Measurements from ENCODE around the gene PRR20G. TPM values are rescaled to one million over a fixed set of nuclear protein-coding genes. Genes with fewer than 3 reads are reported as not detected.
"Not testable (repeated sequence)": the region's sequence is repeated elsewhere in the genome, so short reads cannot be mapped to it uniquely, and the experiment has no call there.

PRR20G gene
- total RNA-seq, 5 donors from 2014 or later (not counting 1 experiment from before 2014, with no cell fraction given) = not detected

GRCh38 chr3:127293650-127294049 lies 5.8 kb upstream of the PRR20G start:
- H3K27me3 ChIP-seq (replicated peaks in 1 of 2; ENCODE audit: control insufficient read depth in 2 of 2, extremely low read depth in 1 of 2, insufficient read depth in 2 of 2, low read length in 1 of 2); H3K36me3 ChIP-seq (ENCODE audit: control insufficient read depth in 2 of 2, extremely low read depth in 1 of 2, insufficient read depth in 1 of 2, low read length in 1 of 2); ATAC-seq (replicated peaks in 1 of 4); H3K9me3 Mint-ChIP-seq; POLR2A ChIA-PET; H3K27ac ChIP-seq (ENCODE audit: low read length); H3K4me3 ChIP-seq (ENCODE audit: control insufficient read depth in 1 of 2, extremely low read depth in 1 of 2, low read length in 1 of 2); H3K4me1 Mint-ChIP-seq; H3K27ac Mint-ChIP-seq; H3K4me1 ChIP-seq (ENCODE audit: control insufficient read depth in 1 of 2, extremely low read depth in 1 of 2, insufficient read depth in 2 of 2, low read length in 2 of 2); H3K9me3 ChIP-seq; H3K27me3 Mint-ChIP-seq; DNase-seq; H3K36me3 Mint-ChIP-seq; H3K4me3 Mint-ChIP-seq: not testable (repeated sequence)
- WGBS (ENCODE audit: insufficient coverage) = 94% methylated on average over 6 of the region's 16 CpGs
- CTCF ChIA-PET = interaction anchor here in 1 of 2 donors (0.6 kb wide), 1 partner anchor 291 kb away, joined by 3 read pairs; no protein-coding TSS in a partner anchor

DNA sequence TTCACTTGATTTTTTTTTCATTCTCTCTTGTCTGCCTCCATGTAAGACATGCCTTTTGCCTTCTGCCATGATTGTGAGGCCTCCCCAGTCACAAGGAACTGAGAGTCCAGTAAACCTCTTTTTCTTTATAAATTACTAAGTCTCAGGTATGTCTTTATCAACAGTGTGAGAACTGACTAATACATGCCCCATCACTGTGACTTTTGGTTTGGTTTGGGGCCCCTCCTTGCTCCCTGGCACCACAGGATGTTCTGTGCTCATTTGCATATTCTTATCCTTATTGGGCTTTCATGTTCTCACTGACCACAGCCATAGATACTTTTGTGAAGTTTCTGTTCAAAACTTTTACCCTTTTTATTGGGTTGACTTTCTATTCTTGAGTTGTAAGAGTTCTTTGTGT lies 3.8 kb upstream of the PRR20G start:
- POLR2A ChIA-PET = no interaction called here
- H3K27ac Mint-ChIP-seq = no peak overlapping the region
- DNase-seq (no peak), ATAC-seq (replicated peaks in 1 of 4) (no peak)
- peaks cover 5 to 9% of the 10 kb centered on the region in 2 donors for H3K27me3 Mint-ChIP-seq
- H3K4me1 ChIP-seq (ENCODE audit: control insufficient read depth in 1 of 2, extremely low read depth in 1 of 2, insufficient read depth in 2 of 2, low read length in 2 of 2) = no peaks in the 10 kb centered on the region
- no peak overlapping the region for H3K4me3 ChIP-seq (ENCODE audit: control insufficient read depth in 1 of 2, extremely low read depth in 1 of 2, low read length in 1 of 2)
- CTCF ChIA-PET = no interaction called here
- no peaks in the 10 kb centered on the region for H3K9me3 ChIP-seq
- H3K36me3 Mint-ChIP-seq = no peaks in the 10 kb centered on the region
- H3K36me3 ChIP-seq (ENCODE audit: control insufficient read depth in 2 of 2, extremely low read depth in 1 of 2, insufficient read depth in 1 of 2, low read length in 1 of 2) = no peaks in the 10 kb centered on the region
- no peak overlapping the region for H3K4me3 Mint-ChIP-seq
- no peaks in the 10 kb centered on the region for H3K27me3 ChIP-seq (replicated peaks in 1 of 2; ENCODE audit: control insufficient read depth in 2 of 2, extremely low read depth in 1 of 2, insufficient read depth in 2 of 2, low read length in 1 of 2)
- no peak overlapping the region for H3K27ac ChIP-seq (ENCODE audit: low read length)
- peaks cover 5 to 8% (median 6%) of the 10 kb centered on the region in 3 donors for H3K9me3 Mint-ChIP-seq
- no peaks in the 10 kb centered on the region for H3K4me1 Mint-ChIP-seq

- H3K4me1 Mint-ChIP-seq = no peaks in the 10 kb centered on the region
- no peak overlapping the region for H3K4me3 Mint-ChIP-seq
- POLR2A ChIA-PET = no interaction called here
- no CpG with 5 or more reads among the region's 1 CpG for WGBS (ENCODE audit: insufficient coverage)
- Histone ChIP-seq H3K9me3 (no peaks in the 10 kb centered on the region), H3K4me3 (ENCODE audit: control insufficient read depth in 1 of 2, extremely low read depth in 1 of 2, low read length in 1 of 2) (no peak overlapping the region), H3K27ac (ENCODE audit: low read length) (no peak overlapping the region), H3K4me1 (ENCODE audit: control insufficient read depth in 1 of 2, extremely low read depth in 1 of 2, insufficient read depth in 2 of 2, low read length in 2 of 2) (no peaks in the 10 kb centered on the region), H3K36me3 (ENCODE audit: control insufficient read depth in 2 of 2, extremely low read depth in 1 of 2, insufficient read depth in 1 of 2, low read length in 1 of 2) (no peaks in the 10 kb centered on the region), H3K27me3 (replicated peaks in 1 of 2; ENCODE audit: control insufficient read depth in 2 of 2, extremely low read depth in 1 of 2, insufficient read depth in 2 of 2, low read length in 1 of 2) (no peaks in the 10 kb centered on the region)
- no peak for ATAC-seq (replicated peaks in 1 of 4)
- H3K27ac Mint-ChIP-seq = no peak overlapping the region
- peaks cover 5 to 9% of the 10 kb centered on the region in 2 donors for H3K27me3 Mint-ChIP-seq
- no peak for DNase-seq
- peaks cover 5 to 8% (median 6%) of the 10 kb centered on the region in 3 donors for H3K9me3 Mint-ChIP-seq
- H3K36me3 Mint-ChIP-seq = no peaks in the 10 kb centered on the region
- CTCF ChIA-PET = no interaction called here
Observed at GRCh38 chr3:127291114-127291513, 3.3 kb upstream of the PRR20G start.

- H3K27ac Mint-ChIP-seq = no peak overlapping the region
- POLR2A ChIA-PET = no interaction called here
- Histone ChIP-seq H3K4me1 (ENCODE audit: control insufficient read depth in 1 of 2, extremely low read depth in 1 of 2, insufficient read depth in 2 of 2, low read length in 2 of 2) (no peaks in the 10 kb centered on the region), H3K36me3 (ENCODE audit: control insufficient read depth in 2 of 2, extremely low read depth in 1 of 2, insufficient read depth in 1 of 2, low read length in 1 of 2) (no peaks in the 10 kb centered on the region), H3K9me3 (no peaks in the 10 kb centered on the region), H3K27me3 (replicated peaks in 1 of 2; ENCODE audit: control insufficient read depth in 2 of 2, extremely low read depth in 1 of 2, insufficient read depth in 2 of 2, low read length in 1 of 2) (no peaks in the 10 kb centered on the region), H3K4me3 (ENCODE audit: control insufficient read depth in 1 of 2, extremely low read depth in 1 of 2, low read length in 1 of 2) (no peak overlapping the region), H3K27ac (ENCODE audit: low read length) (no peak overlapping the region)
- no CpG with 5 or more reads among the region's 4 CpGs for WGBS (ENCODE audit: insufficient coverage)
- no peaks in the 10 kb centered on the region for H3K4me1 Mint-ChIP-seq
- ATAC-seq (replicated peaks in 1 of 4) (no peak), DNase-seq (no peak)
- peaks cover 5 to 8% (median 6%) of the 10 kb centered on the region in 3 donors for H3K9me3 Mint-ChIP-seq
- CTCF ChIA-PET = interaction anchor here in 1 of 2 donors (0.6 kb wide), 1 partner anchor 25 kb away, joined by 3 read pairs; no protein-coding TSS in a partner anchor
- peaks cover 5 to 9% of the 10 kb centered on the region in 2 donors for H3K27me3 Mint-ChIP-seq
- no peaks in the 10 kb centered on the region for H3K36me3 Mint-ChIP-seq
- H3K4me3 Mint-ChIP-seq = no peak overlapping the region
Observed at GRCh38 chr3:127289706-127290575, 2.1 kb upstream of the PRR20G start.

DNA sequence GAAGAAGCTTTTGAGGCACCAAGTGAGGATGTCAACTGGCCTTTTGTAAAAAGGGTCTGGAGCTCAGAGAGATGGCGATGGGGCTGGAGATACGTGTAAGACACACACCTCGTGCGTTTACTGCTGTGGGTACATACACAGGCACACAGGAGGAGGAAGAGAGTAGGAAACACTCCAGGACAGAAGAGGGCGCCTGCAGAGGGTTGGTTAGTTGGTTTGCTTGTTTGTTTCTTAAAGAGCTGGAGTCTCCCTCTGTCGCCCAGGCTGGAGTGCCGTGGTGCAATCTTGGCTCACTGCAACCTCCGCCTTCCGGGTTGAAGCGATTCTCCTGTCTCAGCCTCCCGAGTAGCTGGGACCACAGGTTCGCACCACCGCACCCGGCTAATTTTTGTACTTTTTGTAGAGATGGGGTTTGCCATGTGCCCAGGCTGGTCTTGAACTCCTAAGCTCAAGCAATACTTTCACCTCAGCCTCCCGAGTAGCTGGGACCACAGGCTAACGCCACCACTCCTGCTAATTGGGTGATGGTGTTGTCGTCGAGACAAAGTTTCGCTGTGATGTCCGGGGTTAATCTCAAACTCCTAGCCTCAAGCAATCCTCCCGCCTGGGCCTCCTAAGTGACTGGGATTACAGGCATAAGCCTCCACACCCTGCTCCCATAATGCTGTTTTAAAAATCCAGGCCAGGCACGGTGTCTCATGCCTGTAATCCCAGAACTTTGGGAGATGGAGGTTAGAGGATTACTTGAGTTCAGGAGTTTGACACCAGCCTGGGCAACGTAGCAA lies 1.3 kb upstream of the PRR20G start:
- H3K4me1 Mint-ChIP-seq = no peaks in the 10 kb centered on the region
- H3K36me3 ChIP-seq (ENCODE audit: control insufficient read depth in 2 of 2, extremely low read depth in 1 of 2, insufficient read depth in 1 of 2, low read length in 1 of 2) = no peaks in the 10 kb centered on the region
- no peaks in the 10 kb centered on the region for H3K9me3 ChIP-seq
- H3K27me3 Mint-ChIP-seq = peaks cover 0 to 5% of the 10 kb centered on the region in 2 donors
- H3K27ac Mint-ChIP-seq = no peak overlapping the region
- ChIA-PET POLR2A (no interaction called here), CTCF (interaction anchor here in 1 of 2 donors (0.6 kb wide), 1 partner anchor 24 kb away, joined by 3 read pairs; no protein-coding TSS in a partner anchor)
- ATAC-seq (replicated peaks in 1 of 4) = no peak
- DNase-seq = no peak
- no peak overlapping the region for H3K4me3 Mint-ChIP-seq
- H3K9me3 Mint-ChIP-seq = peaks cover 5 to 8% (median 6%) of the 10 kb centered on the region in 3 donors
- no peak overlapping the region for H3K27ac ChIP-seq (ENCODE audit: low read length)
- H3K27me3 ChIP-seq (replicated peaks in 1 of 2; ENCODE audit: control insufficient read depth in 2 of 2, extremely low read depth in 1 of 2, insufficient read depth in 2 of 2, low read length in 1 of 2) = peaks cover 0 to 5% of the 10 kb centered on the region in 2 experiments
- no peaks in the 10 kb centered on the region for H3K4me1 ChIP-seq (ENCODE audit: control insufficient read depth in 1 of 2, extremely low read depth in 1 of 2, insufficient read depth in 2 of 2, low read length in 2 of 2)
- no peak overlapping the region for H3K4me3 ChIP-seq (ENCODE audit: control insufficient read depth in 1 of 2, extremely low read depth in 1 of 2, low read length in 1 of 2)
- WGBS (ENCODE audit: insufficient coverage) = 93% methylated on average over 16 of the region's 23 CpGs
- no peaks in the 10 kb centered on the region for H3K36me3 Mint-ChIP-seq

DNA sequence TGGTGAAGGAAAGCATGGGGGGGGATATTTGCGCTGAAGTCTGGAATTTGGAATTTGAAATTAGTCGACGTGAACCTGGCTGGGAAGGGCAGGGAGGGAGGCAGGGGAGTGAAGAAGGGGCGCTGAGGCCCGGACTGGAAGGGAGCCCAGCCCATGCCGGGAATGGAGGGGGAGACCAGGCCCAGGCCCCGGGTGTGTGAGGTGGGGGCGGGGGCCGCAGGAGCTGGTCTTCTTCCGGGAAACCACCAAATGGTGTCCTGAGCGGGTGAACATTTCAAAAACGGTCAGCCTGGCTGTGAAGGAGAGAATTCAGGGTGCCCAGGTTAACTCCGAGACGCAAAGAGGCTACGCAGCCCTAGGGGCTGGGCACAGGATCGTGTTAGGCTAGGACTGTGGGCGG lies 497 bp upstream of the PRR20G start:
- no peak overlapping the region for H3K4me3 Mint-ChIP-seq
- ATAC-seq (replicated peaks in 1 of 4) (no peak), DNase-seq (no peak)
- Histone ChIP-seq H3K4me1 (ENCODE audit: control insufficient read depth in 1 of 2, extremely low read depth in 1 of 2, insufficient read depth in 2 of 2, low read length in 2 of 2) (no peaks in the 10 kb centered on the region), H3K4me3 (ENCODE audit: control insufficient read depth in 1 of 2, extremely low read depth in 1 of 2, low read length in 1 of 2) (no peak overlapping the region), H3K27me3 (replicated peaks in 1 of 2; ENCODE audit: control insufficient read depth in 2 of 2, extremely low read depth in 1 of 2, insufficient read depth in 2 of 2, low read length in 1 of 2) (peaks cover 0 to 5% of the 10 kb centered on the region in 2 experiments), H3K36me3 (ENCODE audit: control insufficient read depth in 2 of 2, extremely low read depth in 1 of 2, insufficient read depth in 1 of 2, low read length in 1 of 2) (no peaks in the 10 kb centered on the region), H3K27ac (ENCODE audit: low read length) (no peak overlapping the region), H3K9me3 (no peaks in the 10 kb centered on the region)
- H3K9me3 Mint-ChIP-seq = peaks cover 5 to 8% (median 6%) of the 10 kb centered on the region in 3 donors
- peaks cover 0 to 5% of the 10 kb centered on the region in 2 donors for H3K27me3 Mint-ChIP-seq
- no peaks in the 10 kb centered on the region for H3K4me1 Mint-ChIP-seq
- no peaks in the 10 kb centered on the region for H3K36me3 Mint-ChIP-seq
- WGBS (ENCODE audit: insufficient coverage) = 93% methylated on average over 17 of the region's 17 CpGs
- no peak overlapping the region for H3K27ac Mint-ChIP-seq
- POLR2A ChIA-PET = no interaction called here
- CTCF ChIA-PET = no interaction called here

All from T-cell (primary cell).